ENCODE data around the gene PMPCA.

Gene PMPCA

DNA sequence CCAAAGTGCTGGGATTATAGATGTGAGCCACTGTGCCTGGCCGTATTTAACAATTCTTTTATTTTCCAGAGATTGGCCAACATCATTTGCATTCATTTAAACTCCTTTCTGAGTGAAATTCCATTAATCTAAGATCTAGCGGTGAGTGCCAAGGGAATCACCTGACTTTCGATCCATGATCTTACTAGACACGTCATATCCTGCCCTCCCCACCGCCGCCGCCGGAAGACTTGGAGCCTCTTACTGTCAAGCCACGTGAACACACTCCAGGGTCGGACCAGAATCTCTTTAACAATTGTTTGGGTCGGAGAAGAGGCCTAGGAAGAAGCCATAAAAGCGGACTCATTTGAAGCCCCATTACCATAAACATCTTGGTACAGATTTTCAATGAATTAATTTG lies 16.3 kb downstream of the PMPCA start:
- TF ChIP-seq, protein P1, sequence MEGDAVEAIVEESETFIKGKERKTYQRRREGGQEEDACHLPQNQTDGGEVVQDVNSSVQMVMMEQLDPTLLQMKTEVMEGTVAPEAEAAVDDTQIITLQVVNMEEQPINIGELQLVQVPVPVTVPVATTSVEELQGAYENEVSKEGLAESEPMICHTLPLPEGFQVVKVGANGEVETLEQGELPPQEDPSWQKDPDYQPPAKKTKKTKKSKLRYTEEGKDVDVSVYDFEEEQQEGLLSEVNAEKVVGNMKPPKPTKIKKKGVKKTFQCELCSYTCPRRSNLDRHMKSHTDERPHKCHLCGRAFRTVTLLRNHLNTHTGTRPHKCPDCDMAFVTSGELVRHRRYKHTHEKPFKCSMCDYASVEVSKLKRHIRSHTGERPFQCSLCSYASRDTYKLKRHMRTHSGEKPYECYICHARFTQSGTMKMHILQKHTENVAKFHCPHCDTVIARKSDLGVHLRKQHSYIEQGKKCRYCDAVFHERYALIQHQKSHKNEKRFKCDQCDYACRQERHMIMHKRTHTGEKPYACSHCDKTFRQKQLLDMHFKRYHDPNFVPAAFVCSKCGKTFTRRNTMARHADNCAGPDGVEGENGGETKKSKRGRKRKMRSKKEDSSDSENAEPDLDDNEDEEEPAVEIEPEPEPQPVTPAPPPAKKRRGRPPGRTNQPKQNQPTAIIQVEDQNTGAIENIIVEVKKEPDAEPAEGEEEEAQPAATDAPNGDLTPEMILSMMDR (conservative IDR thresholded peaks at IDR 0.05), result no peak
- H3K27ac ChIP-seq, result no peak overlapping the region

DNA sequence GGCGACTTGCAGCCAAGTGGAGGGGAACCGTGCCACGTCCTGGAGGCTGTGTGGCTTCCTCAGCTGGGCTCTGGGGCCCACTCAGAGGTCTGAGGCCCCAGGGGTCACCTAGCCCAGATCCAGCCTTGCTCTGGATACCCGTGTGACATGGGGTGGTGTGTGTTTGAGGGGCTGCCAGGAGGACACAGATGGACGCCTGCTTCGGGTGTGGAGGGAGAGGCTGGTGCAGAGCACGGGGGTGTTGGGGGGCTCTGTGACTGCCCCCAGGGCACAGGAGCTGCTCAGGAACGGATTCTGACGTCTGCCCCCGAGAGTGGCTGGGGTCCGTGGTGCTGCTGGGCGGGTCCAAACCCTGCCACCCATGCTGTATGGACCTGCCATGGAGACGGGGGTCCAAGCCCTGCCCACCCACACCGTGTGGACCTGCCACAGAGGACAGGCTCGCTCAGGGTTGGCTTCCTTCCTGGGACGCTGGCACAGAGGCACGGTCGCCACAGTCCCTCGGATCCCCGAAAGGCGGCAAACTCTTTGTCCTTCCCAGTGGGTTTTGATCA lies 18.7 kb downstream of the PMPCA start:
- no peak overlapping the region for H3K27ac ChIP-seq
- TF ChIP-seq, protein P1 (conservative IDR thresholded peaks at IDR 0.05), result no peak

DNA sequence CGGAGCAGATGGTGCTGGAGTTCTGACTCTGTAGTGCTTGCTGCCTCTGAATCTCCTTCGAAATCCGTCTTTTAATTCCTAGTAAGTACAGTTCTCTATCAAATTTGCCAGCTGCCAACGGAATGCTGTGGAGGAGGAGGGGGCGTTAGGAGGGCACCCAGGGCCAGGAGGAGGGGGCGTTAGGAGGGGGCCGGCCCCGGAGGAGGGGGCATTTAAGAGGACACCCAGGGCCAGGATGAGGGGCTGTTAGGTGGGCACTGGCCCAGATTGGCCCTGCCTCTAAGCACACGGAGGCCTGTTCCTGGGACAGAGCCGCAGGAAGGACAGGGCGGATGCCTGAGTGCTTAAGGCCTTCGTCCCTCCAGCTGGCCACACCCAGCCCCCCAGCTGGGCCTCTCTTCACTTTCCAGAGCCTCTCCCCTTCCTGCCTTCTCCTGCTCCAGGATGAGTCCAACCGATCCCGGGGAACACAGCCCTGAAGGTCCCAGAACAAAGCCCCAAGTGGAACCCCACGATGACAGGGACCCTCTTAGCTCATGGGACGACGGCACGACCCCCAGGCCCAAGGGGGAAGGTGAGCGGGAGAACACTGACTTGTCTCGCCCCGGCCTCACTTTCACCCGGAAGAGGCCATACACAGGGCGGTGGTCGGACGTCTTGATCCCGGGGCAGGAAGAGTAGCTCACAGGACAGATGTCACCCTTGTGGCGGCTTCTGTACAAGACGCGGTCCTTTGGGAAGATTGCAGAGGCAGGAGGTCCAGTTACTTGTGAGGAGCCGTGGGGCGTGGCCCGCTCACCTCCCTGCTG lies 19.4 kb downstream of the PMPCA start:
- no peak overlapping the region for H3K27ac ChIP-seq
- TF ChIP-seq, protein P1 (conservative IDR thresholded peaks at IDR 0.05), result no peak

DNA sequence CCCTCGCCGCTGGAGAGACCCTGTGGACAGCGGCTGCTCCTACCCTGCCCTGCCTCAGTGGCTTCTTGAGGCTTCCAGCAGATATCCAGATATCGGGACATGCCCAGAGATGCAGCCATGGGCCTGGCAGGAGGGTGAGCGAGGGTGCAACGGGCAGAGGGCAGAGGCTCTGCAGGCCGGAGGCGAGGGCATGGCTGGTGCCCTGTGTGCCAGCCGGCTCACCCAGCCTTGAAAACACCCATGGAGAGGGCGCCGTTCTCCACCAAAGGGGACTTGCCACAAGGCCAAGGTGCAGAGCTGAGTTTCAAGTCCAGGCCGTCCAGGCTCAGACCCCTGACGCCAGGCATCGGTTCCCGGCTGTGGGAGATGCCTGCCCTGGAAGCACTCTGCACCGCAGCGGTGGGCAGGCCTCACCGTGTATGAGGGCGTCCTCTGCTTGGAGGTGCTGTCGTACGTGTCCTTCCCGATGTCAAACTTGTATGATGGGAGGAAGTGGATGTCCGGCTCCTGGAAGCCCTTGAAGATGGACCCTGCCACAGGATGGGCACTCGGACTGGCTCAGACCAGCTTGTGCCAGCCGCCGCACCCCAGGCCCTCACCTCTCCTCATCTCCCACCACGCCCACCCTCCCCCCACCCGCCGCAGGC lies 20.3 kb downstream of the PMPCA start:
- no peak overlapping the region for H3K27ac ChIP-seq
- TF ChIP-seq, protein P1 (conservative IDR thresholded peaks at IDR 0.05), result no peak

DNA sequence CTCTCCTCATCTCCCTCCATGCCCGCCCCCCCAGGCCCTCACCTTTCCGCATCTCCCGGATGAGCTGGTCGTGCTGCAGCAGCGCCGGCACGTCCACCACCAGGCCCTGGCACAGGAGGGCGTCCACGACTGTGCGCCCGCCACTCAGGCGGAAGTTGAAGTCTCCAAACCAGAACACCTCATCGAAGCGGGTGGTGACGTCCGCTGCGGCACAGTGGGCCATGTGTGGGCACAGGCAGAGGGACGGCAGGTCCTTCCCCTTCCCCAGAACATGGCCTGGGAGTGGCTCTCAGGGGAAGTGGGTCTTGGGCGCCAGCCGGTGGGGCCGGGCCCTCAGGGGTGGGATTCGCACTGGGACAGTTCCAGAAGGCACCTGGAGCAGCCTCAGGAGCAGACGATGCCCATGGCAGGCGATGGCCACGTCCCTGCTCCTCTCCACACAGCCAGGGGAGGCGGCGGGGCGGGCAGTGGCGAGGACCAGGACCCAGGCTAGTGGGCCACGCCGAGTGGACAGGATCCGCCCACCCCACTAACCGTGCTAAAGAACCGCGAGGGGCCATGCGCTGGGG lies 21.4 kb downstream of the PMPCA start:
- no peak overlapping the region for H3K27ac ChIP-seq
- TF ChIP-seq, protein P1 (conservative IDR thresholded peaks at IDR 0.05), result no peak

DNA sequence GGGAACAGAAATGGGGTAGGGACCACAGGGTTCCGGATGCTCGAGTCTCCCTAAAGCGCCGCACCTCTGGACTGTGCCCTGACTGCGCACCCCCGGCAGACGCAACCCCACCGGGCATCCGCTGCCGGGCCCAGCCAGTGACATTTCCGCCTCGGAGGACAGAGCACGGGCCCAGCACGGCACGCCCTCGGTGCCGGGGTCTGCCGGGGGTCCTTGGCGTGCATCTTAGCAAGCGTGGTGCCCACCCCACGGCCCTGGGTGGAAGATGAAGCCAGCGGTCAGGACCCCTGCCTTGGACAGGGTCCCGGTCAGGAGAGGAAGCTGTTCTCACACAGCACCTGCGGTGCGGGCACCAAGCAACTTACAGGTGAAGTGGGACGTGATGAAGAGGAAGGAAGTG lies 22.1 kb downstream of the PMPCA start:
- no peak overlapping the region for H3K27ac ChIP-seq
- TF ChIP-seq, protein P1 (conservative IDR thresholded peaks at IDR 0.05), result no peak

DNA sequence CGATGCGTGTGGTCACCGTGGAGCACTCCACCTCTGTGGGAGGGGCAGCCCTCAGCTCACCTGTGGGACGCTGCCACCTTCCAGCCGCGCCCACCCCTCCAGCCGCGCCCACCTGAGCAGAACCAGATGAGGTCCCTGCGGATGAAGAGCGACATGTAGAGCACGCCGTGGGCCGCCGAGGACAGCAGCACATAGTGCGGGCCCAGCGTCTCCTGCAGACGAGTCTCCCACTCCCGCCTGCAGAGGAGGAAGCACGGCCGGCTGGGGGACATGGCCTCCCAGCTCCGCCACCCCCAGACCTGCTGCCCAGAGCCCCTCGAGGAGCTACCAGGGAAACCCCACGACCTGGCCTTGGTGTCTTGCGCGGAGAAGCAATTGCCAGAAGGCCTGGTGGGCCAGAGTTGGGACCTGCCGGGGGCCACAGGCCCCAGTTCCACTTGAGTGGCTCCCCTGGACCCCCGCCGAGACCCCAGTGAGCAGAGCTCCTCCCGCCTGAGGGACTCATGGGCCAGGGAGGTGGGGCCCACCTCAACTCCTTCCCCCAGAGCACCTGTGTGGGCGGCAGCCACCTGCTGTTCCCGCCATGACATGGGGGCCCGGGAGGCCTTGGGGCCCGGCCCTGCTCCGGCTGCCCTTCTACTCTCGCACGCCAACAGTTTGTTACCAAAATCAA lies 22.7 kb downstream of the PMPCA start:
- TF ChIP-seq, protein P1 (conservative IDR thresholded peaks at IDR 0.05), result no peak
- no peak overlapping the region for H3K27ac ChIP-seq

All from VCaP (cell line).